HG03039 (cell line): ENCODE measurements around the gene RBM4.
A peak's percentile ranks its signal among the peaks of the same experiment; 100 is the strongest.

Source experiments
- ATAC-seq: cut with Tn5 transposase; IDR thresholded peaks from one replicate; pipeline ENCODE4 v1.9.1; 2021; ENCODE audit warnings: mild to moderate bottlenecking, moderate library complexity; ENCODE audit not compliant: unreplicated experiment

RBM4 gene

GRCh38 chr11:66687831-66688281, 49.4 kb downstream of the RBM4 start:
- no peak for ATAC-seq

GRCh38 chr11:66688561-66689534, 50.3 kb downstream of the RBM4 start:
- ATAC-seq: no peak

GRCh38 chr11:66689661-66690590, 51.4 kb downstream of the RBM4 start:
- ATAC-seq: no peak

- ATAC-seq: no peak
Observed at GRCh38 chr11:66691311-66691980, 52.9 kb downstream of the RBM4 start.

- no peak for ATAC-seq
Observed at GRCh38 chr11:66692446-66692845, 53.9 kb downstream of the RBM4 start.

- no peak for ATAC-seq
Observed at GRCh38 chr11:66692871-66693331, 54.4 kb downstream of the RBM4 start.

- ATAC-seq: no peak
Observed at GRCh38 chr11:66693356-66694055, 55.0 kb downstream of the RBM4 start.

- no peak for ATAC-seq
Observed at GRCh38 chr11:66694056-66694410, 55.5 kb downstream of the RBM4 start.

- peak; percentile 55 for ATAC-seq
Observed at GRCh38 chr11:66694732-66695207, 56.3 kb downstream of the RBM4 start.
